Peyer's patch (tissue), 4 donors: ENCODE measurements around the gene PRPF38A.

Experiments
- POLR2A ChIP-seq, 2 donors: fragments of 450-650 bp; IDR thresholded peaks; one replicate each; pipeline ENCODE4 v1.5.1; 2017; ENCODE audit warnings: antibody characterized with exemption in 2 of 2, mild to moderate bottlenecking in 2 of 2, moderate library complexity in 2 of 2
- TF ChIP-seq, protein P1 (sequence below), 6 experiments: fragments of 450-650 bp in 4 of 6; fragments of 200-600 bp in 2 of 6; sonication (generic) in 1 of 6; IDR thresholded peaks; one replicate each; pipeline ENCODE4 v1.5.1; 2017 to 2019; ENCODE audit warnings: antibody characterized with exemption in 6 of 6, mild to moderate bottlenecking in 3 of 6, moderate library complexity in 1 of 6

DNA sequence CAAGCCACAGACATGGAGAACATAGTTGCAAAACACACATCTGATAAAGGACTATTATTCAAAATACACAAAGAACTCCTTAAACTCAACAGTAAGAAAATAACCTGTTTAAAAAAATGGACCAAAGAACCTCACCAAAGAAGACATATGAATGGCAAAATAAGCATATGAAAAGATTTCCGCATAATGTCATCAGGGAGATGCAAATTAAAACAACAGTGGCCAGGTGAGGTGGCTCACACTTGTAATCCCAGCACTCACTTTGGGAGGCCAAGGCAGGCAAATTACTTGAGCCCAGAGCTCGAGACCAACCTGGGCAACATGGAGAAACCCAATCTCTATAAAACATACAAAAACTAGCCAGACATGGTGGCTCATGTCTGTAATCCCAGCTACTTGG lies 50.4 kb downstream of the PRPF38A start:
- no peak for TF ChIP-seq POLR2A (IDR thresholded peaks at IDR 0.05)
- TF ChIP-seq, protein P1, sequence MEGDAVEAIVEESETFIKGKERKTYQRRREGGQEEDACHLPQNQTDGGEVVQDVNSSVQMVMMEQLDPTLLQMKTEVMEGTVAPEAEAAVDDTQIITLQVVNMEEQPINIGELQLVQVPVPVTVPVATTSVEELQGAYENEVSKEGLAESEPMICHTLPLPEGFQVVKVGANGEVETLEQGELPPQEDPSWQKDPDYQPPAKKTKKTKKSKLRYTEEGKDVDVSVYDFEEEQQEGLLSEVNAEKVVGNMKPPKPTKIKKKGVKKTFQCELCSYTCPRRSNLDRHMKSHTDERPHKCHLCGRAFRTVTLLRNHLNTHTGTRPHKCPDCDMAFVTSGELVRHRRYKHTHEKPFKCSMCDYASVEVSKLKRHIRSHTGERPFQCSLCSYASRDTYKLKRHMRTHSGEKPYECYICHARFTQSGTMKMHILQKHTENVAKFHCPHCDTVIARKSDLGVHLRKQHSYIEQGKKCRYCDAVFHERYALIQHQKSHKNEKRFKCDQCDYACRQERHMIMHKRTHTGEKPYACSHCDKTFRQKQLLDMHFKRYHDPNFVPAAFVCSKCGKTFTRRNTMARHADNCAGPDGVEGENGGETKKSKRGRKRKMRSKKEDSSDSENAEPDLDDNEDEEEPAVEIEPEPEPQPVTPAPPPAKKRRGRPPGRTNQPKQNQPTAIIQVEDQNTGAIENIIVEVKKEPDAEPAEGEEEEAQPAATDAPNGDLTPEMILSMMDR (IDR thresholded peaks at IDR 0.05): no peak
